Keratinocyte (primary cell): ENCODE results near the gene GIPC1. TPM values are rescaled to one million over a fixed set of nuclear protein-coding genes. Genes with fewer than 3 reads are reported as not detected.

Source experiments
- DNase-seq: peaks from one replicate; pipeline ENCODE4 v3.0.0-alpha.2; 2011; ENCODE audit warnings: low read depth, missing footprints, low spot score
- FAIRE-seq: peaks from 2 replicates; lab custom pipeline; 2011; peaks lifted over from hg19 to GRCh38; lab: Jason Lieb, UNC
- H2AFZ ChIP-seq: 2 replicates; pipeline ENCODE4 v1.6.0; 2012; ENCODE audit warnings: low read length, control low read depth, inconsistent platforms; ENCODE audit not compliant: control insufficient read depth
- H3K27ac ChIP-seq: 2 replicates; pipeline ENCODE4 v1.5.1; 2011; ENCODE audit warnings: low read length; ENCODE audit not compliant: control insufficient read depth, insufficient read depth
- H3K27me3 ChIP-seq: 3 replicates; pipeline ENCODE4 v1.6.0; 2011; ENCODE audit warnings: low read length; ENCODE audit not compliant: control insufficient read depth, insufficient read depth; ENCODE audit errors: extremely low read depth
- H3K36me3 ChIP-seq, 2 experiments: 2 replicates in 1 of 2; 3 replicates in 1 of 2; pipeline ENCODE4 v1.5.1; 2011; ENCODE audit warnings: low read length in 2 of 2, mild to moderate bottlenecking in 1 of 2; ENCODE audit not compliant: control insufficient read depth in 2 of 2, insufficient read depth in 2 of 2; ENCODE audit errors: extremely low read depth in 1 of 2
- H3K4me1 ChIP-seq: 3 replicates; pipeline ENCODE4 v1.5.1; 2011; ENCODE audit warnings: low read length; ENCODE audit not compliant: control insufficient read depth, insufficient read depth; ENCODE audit errors: extremely low read depth
- H3K4me2 ChIP-seq: 3 replicates; pipeline ENCODE4 v1.6.0; 2011; ENCODE audit warnings: low read depth, low read length; ENCODE audit not compliant: control insufficient read depth, insufficient read depth; ENCODE audit errors: extremely low read depth
- H3K4me3 ChIP-seq, 3 experiments: fragments of 200-600 bp in 1 of 3; sonication (generic) in 1 of 3; 2 replicates in 2 of 3; 3 replicates in 1 of 3; pipeline ENCODE4 v1.5.1; 2011 to 2016; ENCODE audit warnings: low read length in 3 of 3, mild to moderate bottlenecking in 3 of 3, control low read depth in 2 of 3, inconsistent platforms in 1 of 3, low read depth in 1 of 3, mixed read lengths in 1 of 3, mixed run types in 1 of 3, moderate library complexity in 1 of 3; ENCODE audit not compliant: control insufficient read depth in 2 of 3, insufficient read depth in 2 of 3; ENCODE audit errors: extremely low read depth in 1 of 3
- H3K79me2 ChIP-seq: 2 replicates; pipeline ENCODE4 v1.6.0; 2012; ENCODE audit warnings: low read length; ENCODE audit not compliant: control insufficient read depth, insufficient read depth
- H3K9ac ChIP-seq: 3 replicates; pipeline ENCODE4 v1.6.0; 2011; ENCODE audit warnings: low read length; ENCODE audit not compliant: control insufficient read depth, insufficient read depth; ENCODE audit errors: extremely low read depth
- H3K9me1 ChIP-seq: 3 replicates; pipeline ENCODE4 v1.6.0; 2011; ENCODE audit warnings: low read length; ENCODE audit not compliant: control insufficient read depth, insufficient read depth; ENCODE audit errors: extremely low read depth
- H3K9me3 ChIP-seq: 2 replicates; pipeline ENCODE4 v1.5.1; 2012; ENCODE audit warnings: low read depth, low read length; ENCODE audit not compliant: control insufficient read depth
- H4K20me1 ChIP-seq: 3 replicates; pipeline ENCODE4 v1.6.0; 2011; ENCODE audit warnings: low read length; ENCODE audit not compliant: control insufficient read depth, insufficient read depth; ENCODE audit errors: extremely low read depth
- EZH2 ChIP-seq: IDR thresholded peaks from one replicate; pipeline ENCODE4 v1.6.1; 2012; ENCODE audit warnings: inconsistent platforms, mild to moderate bottlenecking, low read length, moderate library complexity
- dilution Hi-C: fragments of 300-500 bp; cut with MboI; formaldehyde crosslinking; loops from one replicate; pipeline ENCODE4 v1.7.0; 2020; ENCODE audit warnings: low sequenced_read_pairs; ENCODE audit not compliant: extremely low pct_ligation_motif_present
- polyA plus RNA-seq, 5 experiments: library from polyadenylated mRNA; depleted of rRNA in 3 of 5; stranded (reverse) in 3 of 5; stranded (forward) in 1 of 5; unstranded in 1 of 5; fragments of >200 nt; gene quantifications; 1 replicate in 1 of 5; 2 replicates in 3 of 5; 3 replicates in 1 of 5; pipeline versions ENCODE4 v1.2.1 to v1.2.3, GENCODE V29; 2011 to 2012; ENCODE audit warnings: missing spikeins in 2 of 5, low read depth in 1 of 5, low replicate concordance in 1 of 5
- TF ChIP-seq, protein P1 (sequence below), 3 experiments: IDR thresholded peaks in 1 of 3; conservative IDR thresholded peaks in 1 of 3; optimal IDR thresholded peaks in 1 of 3; 2 replicates in 2 of 3; 3 replicates in 1 of 3; pipeline versions ENCODE3 to v1.5.1; 2011; ENCODE audit warnings: low read length in 3 of 3, mild to moderate bottlenecking in 3 of 3, moderate library complexity in 2 of 3, control low read depth in 1 of 3, inconsistent platforms in 1 of 3; ENCODE audit not compliant: insufficient read depth in 2 of 3; ENCODE audit errors: extremely low read depth in 1 of 3

Gene GIPC1
- polyA plus RNA-seq, 1 donor (not counting 4 experiments of a cell fraction or from before 2014, with no cell fraction given) = 166 TPM

DNA sequence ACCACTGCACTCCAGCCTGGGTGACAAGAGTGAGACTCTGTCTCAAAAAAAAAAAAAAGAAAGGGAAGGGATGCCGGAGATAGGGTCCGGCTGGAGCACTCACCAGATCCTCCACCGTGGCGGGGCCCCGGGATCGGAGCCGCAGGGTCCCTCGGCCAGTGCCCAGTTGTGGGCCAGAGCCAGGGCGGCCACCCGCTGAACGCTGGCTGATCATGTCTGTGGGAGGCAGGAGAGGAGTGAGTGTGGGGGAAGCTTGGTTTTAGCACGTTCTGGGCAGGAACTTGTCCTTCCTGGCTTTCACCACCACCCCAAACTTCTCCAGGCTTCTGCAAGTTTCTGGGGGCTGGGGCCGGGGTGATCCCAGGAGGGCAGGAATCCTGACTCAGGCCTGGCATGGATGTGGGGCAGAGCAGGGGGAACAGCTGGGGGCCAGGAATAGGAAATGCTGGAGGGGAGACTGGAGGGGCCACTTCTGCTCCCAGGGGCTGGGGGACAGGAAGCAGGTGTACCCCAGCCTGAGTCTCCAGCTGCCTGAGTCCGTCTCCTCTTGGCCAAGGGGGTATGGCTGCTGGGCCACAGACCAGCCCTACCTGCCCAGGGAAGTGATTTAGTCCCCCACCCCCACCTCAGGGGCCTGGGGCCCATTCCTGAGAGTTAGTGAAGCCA, 16.5 kb downstream of the GIPC1 start:
- Histone ChIP-seq H3K9me1 (no peaks in the 10 kb centered on the region), H3K27me3 (no peaks in the 10 kb centered on the region), H3K4me1 (peaks cover 26% of the 10 kb centered on the region), H3K9ac (no peak overlapping the region), H3K79me2 (peaks cover 12% of the 10 kb centered on the region), H3K36me3 (peaks cover 27 to 48% of the 10 kb centered on the region in 2 experiments), H4K20me1 (peaks cover 5% of the 10 kb centered on the region), H3K27ac (no peak overlapping the region), H3K9me3 (no peaks in the 10 kb centered on the region), H3K4me3 (no peak overlapping the region), H2AFZ (no peak overlapping the region), H3K4me2 (no peak overlapping the region)
- no peak for FAIRE-seq
- TF ChIP-seq, protein P1, sequence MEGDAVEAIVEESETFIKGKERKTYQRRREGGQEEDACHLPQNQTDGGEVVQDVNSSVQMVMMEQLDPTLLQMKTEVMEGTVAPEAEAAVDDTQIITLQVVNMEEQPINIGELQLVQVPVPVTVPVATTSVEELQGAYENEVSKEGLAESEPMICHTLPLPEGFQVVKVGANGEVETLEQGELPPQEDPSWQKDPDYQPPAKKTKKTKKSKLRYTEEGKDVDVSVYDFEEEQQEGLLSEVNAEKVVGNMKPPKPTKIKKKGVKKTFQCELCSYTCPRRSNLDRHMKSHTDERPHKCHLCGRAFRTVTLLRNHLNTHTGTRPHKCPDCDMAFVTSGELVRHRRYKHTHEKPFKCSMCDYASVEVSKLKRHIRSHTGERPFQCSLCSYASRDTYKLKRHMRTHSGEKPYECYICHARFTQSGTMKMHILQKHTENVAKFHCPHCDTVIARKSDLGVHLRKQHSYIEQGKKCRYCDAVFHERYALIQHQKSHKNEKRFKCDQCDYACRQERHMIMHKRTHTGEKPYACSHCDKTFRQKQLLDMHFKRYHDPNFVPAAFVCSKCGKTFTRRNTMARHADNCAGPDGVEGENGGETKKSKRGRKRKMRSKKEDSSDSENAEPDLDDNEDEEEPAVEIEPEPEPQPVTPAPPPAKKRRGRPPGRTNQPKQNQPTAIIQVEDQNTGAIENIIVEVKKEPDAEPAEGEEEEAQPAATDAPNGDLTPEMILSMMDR (optimal IDR thresholded peaks at IDR 0.05 in 1 of 3, IDR thresholded peaks at IDR 0.05 in 1 of 3, conservative IDR thresholded peaks at IDR 0.05 in 1 of 3; ENCODE audit: extremely low read depth in 1 of 3, insufficient read depth in 2 of 3, low read length in 3 of 3) = no peak
- no peak for TF ChIP-seq EZH2
- dilution Hi-C loops = no loop called here
- no peak for DNase-seq

DNA sequence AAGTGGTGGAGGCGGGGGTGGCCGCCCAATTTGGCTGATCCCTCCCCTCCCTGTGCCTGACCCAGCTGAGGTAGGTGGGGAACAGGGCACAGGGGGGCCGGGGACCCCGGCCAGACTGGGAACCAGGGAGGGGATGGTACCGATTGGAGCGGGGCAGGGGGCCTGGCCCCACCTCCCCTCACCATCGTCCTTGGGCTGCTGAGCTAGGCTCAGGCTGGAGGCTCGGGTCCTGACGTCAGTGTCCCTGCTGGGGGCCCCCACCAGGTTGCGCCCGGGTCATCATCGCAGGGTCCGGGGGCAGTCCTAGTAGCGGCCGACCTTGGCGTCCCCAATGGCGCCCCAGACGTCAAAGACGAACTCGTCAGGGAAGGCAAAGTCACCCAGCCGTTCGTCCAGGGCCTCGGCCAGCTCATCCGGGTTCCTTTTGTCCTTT, 17.8 kb downstream of the GIPC1 start:
- Histone ChIP-seq H3K27me3 (peaks cover 3% of the 10 kb centered on the region), H3K79me2 (peaks cover 9% of the 10 kb centered on the region), H3K4me3 (no peak overlapping the region), H4K20me1 (peaks cover 5% of the 10 kb centered on the region), H3K4me1 (peaks cover 26% of the 10 kb centered on the region), H3K36me3 (peaks cover 27 to 41% of the 10 kb centered on the region in 2 experiments), H3K27ac (no peak overlapping the region), H3K9ac (no peak overlapping the region), H3K9me3 (no peaks in the 10 kb centered on the region), H3K9me1 (no peaks in the 10 kb centered on the region), H2AFZ (no peak overlapping the region), H3K4me2 (no peak overlapping the region)
- TF ChIP-seq, protein P1 (optimal IDR thresholded peaks at IDR 0.05 in 1 of 3, IDR thresholded peaks at IDR 0.05 in 1 of 3, conservative IDR thresholded peaks at IDR 0.05 in 1 of 3; ENCODE audit: extremely low read depth in 1 of 3, insufficient read depth in 2 of 3, low read length in 3 of 3) = no peak
- TF ChIP-seq EZH2 = no peak
- dilution Hi-C loops = no loop called here
- FAIRE-seq = no peak
- DNase-seq = no peak
